Keratinocyte (primary cell): ENCODE data around the gene TMC2. TPM values are rescaled to one million over a fixed set of nuclear protein-coding genes. Genes with fewer than 3 reads are reported as not detected.

Experiments used
- DNase-seq: peaks from one replicate; pipeline ENCODE4 v3.0.0-alpha.2; 2011; ENCODE audit warnings: low read depth, missing footprints, low spot score
- FAIRE-seq: peaks from 2 replicates; lab custom pipeline; 2011; peaks lifted over from hg19 to GRCh38; lab: Jason Lieb, UNC
- H2AFZ ChIP-seq: 2 replicates; pipeline ENCODE4 v1.6.0; 2012; ENCODE audit warnings: low read length, control low read depth, inconsistent platforms; ENCODE audit not compliant: control insufficient read depth
- H3K27ac ChIP-seq: 2 replicates; pipeline ENCODE4 v1.5.1; 2011; ENCODE audit warnings: low read length; ENCODE audit not compliant: control insufficient read depth, insufficient read depth
- H3K27me3 ChIP-seq: 3 replicates; pipeline ENCODE4 v1.6.0; 2011; ENCODE audit warnings: low read length; ENCODE audit not compliant: control insufficient read depth, insufficient read depth; ENCODE audit errors: extremely low read depth
- H3K36me3 ChIP-seq, 2 experiments: 2 replicates in 1 of 2; 3 replicates in 1 of 2; pipeline ENCODE4 v1.5.1; 2011; ENCODE audit warnings: low read length in 2 of 2, mild to moderate bottlenecking in 1 of 2; ENCODE audit not compliant: control insufficient read depth in 2 of 2, insufficient read depth in 2 of 2; ENCODE audit errors: extremely low read depth in 1 of 2
- H3K4me1 ChIP-seq: 3 replicates; pipeline ENCODE4 v1.5.1; 2011; ENCODE audit warnings: low read length; ENCODE audit not compliant: control insufficient read depth, insufficient read depth; ENCODE audit errors: extremely low read depth
- H3K4me2 ChIP-seq: 3 replicates; pipeline ENCODE4 v1.6.0; 2011; ENCODE audit warnings: low read depth, low read length; ENCODE audit not compliant: control insufficient read depth, insufficient read depth; ENCODE audit errors: extremely low read depth
- H3K4me3 ChIP-seq, 3 experiments: fragments of 200-600 bp in 1 of 3; sonication (generic) in 1 of 3; 2 replicates in 2 of 3; 3 replicates in 1 of 3; pipeline ENCODE4 v1.5.1; 2011 to 2016; ENCODE audit warnings: low read length in 3 of 3, mild to moderate bottlenecking in 3 of 3, control low read depth in 2 of 3, inconsistent platforms in 1 of 3, low read depth in 1 of 3, mixed read lengths in 1 of 3, mixed run types in 1 of 3, moderate library complexity in 1 of 3; ENCODE audit not compliant: control insufficient read depth in 2 of 3, insufficient read depth in 2 of 3; ENCODE audit errors: extremely low read depth in 1 of 3
- H3K79me2 ChIP-seq: 2 replicates; pipeline ENCODE4 v1.6.0; 2012; ENCODE audit warnings: low read length; ENCODE audit not compliant: control insufficient read depth, insufficient read depth
- H3K9ac ChIP-seq: 3 replicates; pipeline ENCODE4 v1.6.0; 2011; ENCODE audit warnings: low read length; ENCODE audit not compliant: control insufficient read depth, insufficient read depth; ENCODE audit errors: extremely low read depth
- H3K9me1 ChIP-seq: 3 replicates; pipeline ENCODE4 v1.6.0; 2011; ENCODE audit warnings: low read length; ENCODE audit not compliant: control insufficient read depth, insufficient read depth; ENCODE audit errors: extremely low read depth
- H3K9me3 ChIP-seq: 2 replicates; pipeline ENCODE4 v1.5.1; 2012; ENCODE audit warnings: low read depth, low read length; ENCODE audit not compliant: control insufficient read depth
- H4K20me1 ChIP-seq: 3 replicates; pipeline ENCODE4 v1.6.0; 2011; ENCODE audit warnings: low read length; ENCODE audit not compliant: control insufficient read depth, insufficient read depth; ENCODE audit errors: extremely low read depth
- CTCF ChIP-seq, 3 experiments: IDR thresholded peaks in 1 of 3; conservative IDR thresholded peaks in 1 of 3; optimal IDR thresholded peaks in 1 of 3; 2 replicates in 2 of 3; 3 replicates in 1 of 3; pipeline versions ENCODE3 to v1.5.1; 2011; ENCODE audit warnings: low read length in 3 of 3, mild to moderate bottlenecking in 3 of 3, moderate library complexity in 2 of 3, control low read depth in 1 of 3, inconsistent platforms in 1 of 3; ENCODE audit not compliant: insufficient read depth in 2 of 3; ENCODE audit errors: extremely low read depth in 1 of 3
- EZH2 ChIP-seq: IDR thresholded peaks from one replicate; pipeline ENCODE4 v1.6.1; 2012; ENCODE audit warnings: inconsistent platforms, mild to moderate bottlenecking, low read length, moderate library complexity
- dilution Hi-C: fragments of 300-500 bp; cut with MboI; formaldehyde crosslinking; loops from one replicate; pipeline ENCODE4 v1.7.0; 2020; ENCODE audit warnings: low sequenced_read_pairs; ENCODE audit not compliant: extremely low pct_ligation_motif_present
- polyA plus RNA-seq, 5 experiments: library from polyadenylated mRNA; depleted of rRNA in 3 of 5; stranded (reverse) in 3 of 5; stranded (forward) in 1 of 5; unstranded in 1 of 5; fragments of >200 nt; gene quantifications; 1 replicate in 1 of 5; 2 replicates in 3 of 5; 3 replicates in 1 of 5; pipeline versions ENCODE4 v1.2.1 to v1.2.3, GENCODE V29; 2011 to 2012; ENCODE audit warnings: missing spikeins in 2 of 5, low read depth in 1 of 5, low replicate concordance in 1 of 5

Gene TMC2
- polyA plus RNA-seq, 1 donor (not counting 4 experiments of a cell fraction or from before 2014, with no cell fraction given), result not detected

- DNase-seq (no peak), FAIRE-seq (no peak)
- H3K9me3 ChIP-seq, result no peaks in the 10 kb centered on the region
- no peaks in the 10 kb centered on the region for H3K4me1 ChIP-seq
- H3K9me1 ChIP-seq, result no peaks in the 10 kb centered on the region
- H3K36me3 ChIP-seq, result no peaks in the 10 kb centered on the region
- no peak overlapping the region for H3K4me2 ChIP-seq
- H3K4me3 ChIP-seq, result no peak overlapping the region
- no peak overlapping the region for H3K9ac ChIP-seq
- no peaks in the 10 kb centered on the region for H3K79me2 ChIP-seq
- no peak overlapping the region for H2AFZ ChIP-seq
- no peak for TF ChIP-seq EZH2
- no peaks in the 10 kb centered on the region for H4K20me1 ChIP-seq
- peaks cover 6% of the 10 kb centered on the region for H3K27me3 ChIP-seq
- dilution Hi-C loops, result no loop called here
- no peak overlapping the region for H3K27ac ChIP-seq
These were observed 74.0 kb downstream of the TMC2 start for GRCh38 chr20:2610326-2610725.

- Histone ChIP-seq H3K4me1 (no peaks in the 10 kb centered on the region), H3K36me3 (no peaks in the 10 kb centered on the region), H3K9ac (no peak overlapping the region), H3K4me3 (no peak overlapping the region), H3K4me2 (no peak overlapping the region), H3K9me1 (no peaks in the 10 kb centered on the region), H3K27ac (no peak overlapping the region), H3K79me2 (no peaks in the 10 kb centered on the region), H3K9me3 (no peaks in the 10 kb centered on the region), H2AFZ (no peak overlapping the region), H4K20me1 (no peaks in the 10 kb centered on the region), H3K27me3 (peaks cover 6% of the 10 kb centered on the region)
- no peak for TF ChIP-seq EZH2
- TF ChIP-seq CTCF (optimal IDR thresholded peaks at IDR 0.05 in 1 of 3, IDR thresholded peaks at IDR 0.05 in 1 of 3, conservative IDR thresholded peaks at IDR 0.05 in 1 of 3; ENCODE audit: extremely low read depth in 1 of 3, insufficient read depth in 2 of 3, low read length in 3 of 3), result no peak
- no peak for FAIRE-seq
- no peak for DNase-seq
- dilution Hi-C loops, result no loop called here
These were observed 74.8 kb downstream of the TMC2 start for GRCh38 chr20:2610941-2611720.
